ENCODE measurements around the gene NEDD4L.

DNA sequence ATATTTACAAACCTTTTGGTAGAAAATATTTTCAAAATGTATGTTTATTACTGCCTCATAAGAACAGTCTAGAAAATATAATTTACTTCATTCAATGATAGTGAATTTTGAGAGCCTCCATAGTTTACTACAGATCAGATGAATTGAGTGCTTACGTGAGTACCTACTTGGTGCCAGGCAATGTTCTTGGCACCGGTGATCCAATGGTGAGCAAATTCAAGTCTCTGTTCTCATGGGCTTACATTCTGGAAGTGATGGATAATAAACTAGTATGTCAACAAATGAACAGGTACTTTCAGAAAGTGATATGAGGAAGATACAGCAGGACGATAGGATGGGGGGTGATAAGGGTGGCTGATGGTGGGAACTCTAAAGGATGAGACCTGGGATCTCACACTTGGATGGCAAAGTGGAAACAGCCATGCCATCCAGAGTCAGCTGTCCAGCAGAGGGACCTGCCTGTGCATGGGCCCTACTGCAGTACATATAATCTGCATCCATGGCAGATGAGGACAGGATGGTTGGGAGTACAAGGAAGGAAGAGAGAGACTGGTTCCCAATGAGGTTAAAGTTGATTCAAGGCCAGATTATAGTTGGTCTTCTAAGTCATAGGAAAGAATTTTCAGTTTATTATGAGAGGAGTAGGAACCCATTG is 277.0 kb downstream of the NEDD4L start:
- TF ChIP-seq, protein P1, sequence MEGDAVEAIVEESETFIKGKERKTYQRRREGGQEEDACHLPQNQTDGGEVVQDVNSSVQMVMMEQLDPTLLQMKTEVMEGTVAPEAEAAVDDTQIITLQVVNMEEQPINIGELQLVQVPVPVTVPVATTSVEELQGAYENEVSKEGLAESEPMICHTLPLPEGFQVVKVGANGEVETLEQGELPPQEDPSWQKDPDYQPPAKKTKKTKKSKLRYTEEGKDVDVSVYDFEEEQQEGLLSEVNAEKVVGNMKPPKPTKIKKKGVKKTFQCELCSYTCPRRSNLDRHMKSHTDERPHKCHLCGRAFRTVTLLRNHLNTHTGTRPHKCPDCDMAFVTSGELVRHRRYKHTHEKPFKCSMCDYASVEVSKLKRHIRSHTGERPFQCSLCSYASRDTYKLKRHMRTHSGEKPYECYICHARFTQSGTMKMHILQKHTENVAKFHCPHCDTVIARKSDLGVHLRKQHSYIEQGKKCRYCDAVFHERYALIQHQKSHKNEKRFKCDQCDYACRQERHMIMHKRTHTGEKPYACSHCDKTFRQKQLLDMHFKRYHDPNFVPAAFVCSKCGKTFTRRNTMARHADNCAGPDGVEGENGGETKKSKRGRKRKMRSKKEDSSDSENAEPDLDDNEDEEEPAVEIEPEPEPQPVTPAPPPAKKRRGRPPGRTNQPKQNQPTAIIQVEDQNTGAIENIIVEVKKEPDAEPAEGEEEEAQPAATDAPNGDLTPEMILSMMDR (IDR thresholded peaks at IDR 0.05): no peak
- TF ChIP-seq POLR2A (IDR thresholded peaks at IDR 0.05; ENCODE audit: low read depth): no peak
- no peak for TF ChIP-seq EP300 (IDR thresholded peaks at IDR 0.05)
- no peak for TF ChIP-seq POLR2AphosphoS5 (IDR thresholded peaks at IDR 0.05)

All from esophagus muscularis mucosa (tissue), 4 donors.